GM19452 (cell line): ENCODE data around the gene ORMDL1.
"Not testable (repeated sequence)": the region's sequence is repeated elsewhere in the genome, so short reads cannot be mapped to it uniquely, and the experiment has no call there.

ENCODE experiments used
- ATAC-seq: cut with Tn5 transposase; IDR thresholded peaks from one replicate; pipeline ENCODE4 v1.9.1; 2021; ENCODE audit not compliant: unreplicated experiment

ORMDL1 gene

DNA sequence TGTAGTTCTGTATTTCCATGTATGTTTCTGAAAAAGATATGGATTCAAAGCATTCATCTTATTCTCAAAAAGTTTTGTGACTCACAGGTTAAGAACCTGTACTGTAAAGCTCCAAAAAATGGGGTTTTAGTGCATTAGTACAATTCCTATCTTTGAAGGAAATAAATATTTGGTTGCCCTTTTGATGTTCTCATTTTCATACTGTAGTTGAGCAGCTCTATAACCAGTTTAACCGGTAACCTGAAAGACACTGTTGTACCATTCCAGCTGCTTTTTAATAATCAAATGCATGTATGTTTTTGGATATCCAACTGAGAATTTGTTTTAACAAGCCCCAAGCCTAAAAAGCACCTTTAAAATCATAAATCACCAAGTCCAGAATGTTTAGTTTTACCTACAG, 11.9 kb downstream of the ORMDL1 start:
- no peak for ATAC-seq

DNA sequence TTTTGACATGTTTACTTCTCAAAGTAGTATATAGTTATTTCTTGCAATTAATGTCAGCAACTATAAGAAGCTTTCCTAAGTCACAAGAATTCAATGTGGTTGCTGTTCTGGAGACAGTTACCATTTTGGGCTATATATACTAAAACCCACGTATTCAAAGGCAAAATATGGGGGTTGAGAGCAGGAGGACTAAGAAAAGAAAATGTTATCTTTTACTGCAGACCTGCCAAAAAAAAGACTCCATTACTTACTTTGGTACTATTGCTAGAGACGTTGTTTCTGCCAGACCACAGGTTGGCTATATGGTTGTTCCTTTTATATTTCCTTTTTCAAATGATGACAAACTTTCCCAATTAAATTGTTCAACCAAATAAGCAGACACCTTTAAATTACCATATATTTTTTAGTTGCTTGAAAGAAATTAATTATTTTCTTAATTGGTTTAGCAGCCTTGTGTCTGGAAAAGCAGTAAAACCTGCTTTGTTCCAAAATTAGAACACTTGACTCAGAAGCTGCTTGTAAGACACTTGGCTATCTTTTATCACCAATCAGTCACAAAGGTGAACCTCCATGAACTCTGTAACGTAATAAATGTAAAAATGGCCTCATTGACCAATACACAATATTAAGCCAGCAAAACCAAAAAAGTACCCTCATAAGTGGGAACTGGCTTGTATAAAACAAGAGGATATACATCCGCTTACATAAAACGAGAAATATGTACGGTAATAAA, 13.4 kb downstream of the ORMDL1 start:
- no peak for ATAC-seq

DNA sequence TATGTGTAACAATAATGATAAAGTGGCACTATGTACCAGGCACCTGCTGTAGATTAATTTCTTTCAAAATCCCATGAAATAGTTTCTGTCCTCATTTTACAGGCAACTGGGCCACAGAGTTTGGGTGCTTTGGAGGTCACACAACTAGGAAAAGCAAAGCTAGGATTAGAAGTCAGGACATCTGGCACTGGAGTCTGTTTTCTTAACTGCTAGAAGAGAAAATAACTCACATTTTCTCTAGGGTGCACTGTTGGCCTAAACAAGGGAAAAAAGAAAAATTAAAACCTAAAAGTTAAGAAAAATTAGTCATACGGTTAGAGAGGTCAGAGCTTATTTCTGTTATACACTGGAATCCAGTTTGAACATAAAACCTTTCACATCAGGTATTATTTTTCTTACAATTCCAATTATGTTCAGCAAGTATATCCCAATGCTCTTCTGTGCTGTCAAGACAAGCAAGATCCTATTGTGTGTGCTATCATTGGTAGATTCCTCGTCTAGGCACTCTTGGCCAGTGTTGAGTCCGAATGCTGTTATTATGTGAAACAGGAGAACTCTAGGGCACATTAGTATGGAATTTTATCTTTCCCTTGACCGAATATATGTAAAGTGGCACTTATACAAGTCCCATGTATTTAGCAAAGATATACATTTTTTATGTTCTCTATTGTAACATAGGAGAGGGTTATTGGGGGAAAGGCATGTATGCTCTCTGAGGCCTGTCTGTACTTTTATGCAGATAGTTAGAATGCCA, 20.1 kb downstream of the ORMDL1 start:
- no peak for ATAC-seq

DNA sequence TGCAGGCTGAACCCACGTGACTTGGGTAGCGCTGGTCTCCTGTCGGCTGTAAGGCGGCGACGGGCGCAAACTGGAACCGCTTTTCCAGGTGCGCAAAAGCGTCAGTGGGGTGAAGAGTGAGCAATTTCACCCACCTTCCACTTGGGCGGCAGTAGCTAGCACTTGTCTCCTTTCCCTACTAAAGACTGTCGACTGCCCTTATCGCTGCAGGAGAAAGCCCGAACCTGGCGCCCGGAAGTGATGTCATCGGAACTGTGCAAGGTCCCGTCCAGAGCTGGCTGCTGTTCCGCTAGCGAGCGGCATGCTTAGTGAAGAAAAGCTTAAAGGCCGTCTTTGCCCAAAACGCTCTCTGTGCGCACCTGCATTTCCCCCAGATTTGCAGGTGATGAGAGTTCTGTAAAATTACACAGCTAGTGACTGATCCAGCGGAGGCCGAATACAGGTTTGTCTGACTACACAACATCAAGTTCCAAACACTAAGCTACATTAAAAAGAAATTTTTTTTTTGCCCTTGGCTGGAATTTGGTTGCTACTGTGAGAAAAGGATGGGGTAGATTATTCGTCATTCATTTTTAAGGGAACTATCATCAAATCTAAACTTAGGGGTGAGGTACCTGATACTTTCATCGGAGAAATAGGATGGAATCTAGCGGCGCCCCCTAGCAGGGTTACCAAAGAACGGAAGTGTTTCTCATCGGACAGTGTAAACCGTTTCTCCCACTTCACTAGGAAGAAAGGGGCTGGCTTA, 21.4 kb downstream of the ORMDL1 start, which contains the start of gene OSGEPL1:
OSGEPL1 (minus strand) TSS at position 242 of the 748 bp plus-strand sequence. CDS start 1,152 bp downstream, outside the sequence.
- peak; percentile 97 for ATAC-seq

DNA sequence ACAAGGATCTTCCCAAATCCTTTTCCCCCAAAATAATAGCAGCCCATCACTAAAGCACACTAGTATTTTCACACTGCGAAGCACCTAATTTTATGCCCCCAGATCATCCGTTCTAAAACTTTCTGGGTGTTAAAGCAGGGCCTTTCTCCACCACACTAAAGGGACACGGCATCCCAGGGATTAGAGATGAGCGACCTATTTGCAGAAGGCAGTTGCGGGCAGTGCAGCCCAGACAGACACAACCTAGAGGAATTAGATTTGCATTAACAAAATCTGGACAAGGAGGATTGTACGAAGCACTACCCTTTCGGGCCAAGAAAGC, 21.9 kb downstream of the ORMDL1 start:
- ATAC-seq, result no peak

DNA sequence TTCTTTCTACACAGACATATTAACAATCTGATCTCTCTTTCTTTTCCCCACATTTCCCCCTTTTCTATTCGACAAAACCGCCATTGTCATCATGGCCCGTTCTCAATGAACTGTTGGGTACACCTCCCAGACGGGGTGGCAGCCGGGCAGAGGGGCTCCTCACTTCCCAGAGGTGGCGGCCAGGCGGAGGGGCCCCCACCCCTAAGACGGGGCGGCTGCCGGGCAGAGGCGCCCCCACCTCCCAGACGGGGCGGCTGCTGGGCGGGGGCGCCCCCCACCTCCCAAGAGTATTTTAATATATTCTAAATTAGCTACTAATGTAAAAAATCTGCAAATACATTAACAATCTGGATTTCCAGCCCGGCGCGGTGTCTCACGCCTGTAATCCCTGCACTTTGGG, 24.0 kb downstream of the ORMDL1 start:
- not testable (repeated sequence) for ATAC-seq

DNA sequence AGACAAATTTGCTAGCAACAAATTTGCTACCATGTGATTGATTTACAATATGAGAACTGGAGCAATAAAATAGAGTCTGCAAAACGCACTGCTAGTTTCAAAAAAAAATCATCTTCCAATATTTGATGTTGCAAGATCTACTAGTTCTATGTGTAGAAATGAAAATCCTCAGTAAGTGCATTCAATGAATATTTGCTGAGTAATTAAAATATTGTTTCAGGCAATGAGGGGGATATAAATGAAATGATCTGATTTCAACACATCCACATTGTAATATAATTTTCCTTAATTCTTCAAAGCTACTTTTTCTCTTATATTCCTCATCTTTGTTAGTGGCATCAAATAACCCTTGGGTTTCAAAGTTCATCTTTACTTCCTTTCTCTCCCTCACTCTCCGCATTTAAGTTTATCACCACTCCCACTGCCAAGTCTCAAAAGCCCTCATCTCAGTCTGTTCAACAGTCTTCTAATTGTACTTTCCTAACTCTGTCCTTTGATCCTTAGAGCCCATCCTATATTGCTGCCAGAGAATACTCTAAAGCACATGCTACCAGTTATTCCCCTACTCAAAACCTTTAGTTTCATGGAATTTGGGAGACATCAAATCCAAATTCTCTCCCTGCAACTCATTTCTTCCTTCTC, 27.7 kb downstream of the ORMDL1 start:
- no peak for ATAC-seq

DNA sequence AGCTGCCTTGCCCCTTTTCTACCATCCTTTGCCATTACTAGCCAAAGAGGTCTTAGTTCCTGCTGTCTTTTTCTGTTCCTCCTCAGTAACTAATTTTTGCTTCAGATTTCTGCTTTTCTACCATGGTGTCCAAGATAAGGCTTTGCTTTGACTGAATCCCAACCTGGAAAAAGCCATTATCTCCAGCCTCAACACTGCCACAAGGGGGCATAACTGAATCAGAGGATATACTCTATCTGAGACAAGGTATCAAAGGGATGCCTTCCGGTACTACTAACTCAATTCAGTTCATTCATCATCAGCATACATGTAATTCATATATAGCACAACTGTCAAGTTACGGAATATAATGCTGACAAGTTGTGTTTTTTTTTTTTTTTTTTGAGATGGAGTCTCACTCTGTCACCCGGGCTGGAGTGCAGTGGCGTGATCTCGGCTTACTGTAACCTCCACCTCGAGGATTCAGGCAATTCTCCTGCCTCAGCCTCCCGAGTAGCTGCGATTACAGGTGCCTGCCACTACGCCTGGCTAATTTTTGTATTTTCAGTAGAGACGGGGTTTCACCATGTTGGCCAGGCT, 33.0 kb downstream of the ORMDL1 start:
- ATAC-seq, result no peak

DNA sequence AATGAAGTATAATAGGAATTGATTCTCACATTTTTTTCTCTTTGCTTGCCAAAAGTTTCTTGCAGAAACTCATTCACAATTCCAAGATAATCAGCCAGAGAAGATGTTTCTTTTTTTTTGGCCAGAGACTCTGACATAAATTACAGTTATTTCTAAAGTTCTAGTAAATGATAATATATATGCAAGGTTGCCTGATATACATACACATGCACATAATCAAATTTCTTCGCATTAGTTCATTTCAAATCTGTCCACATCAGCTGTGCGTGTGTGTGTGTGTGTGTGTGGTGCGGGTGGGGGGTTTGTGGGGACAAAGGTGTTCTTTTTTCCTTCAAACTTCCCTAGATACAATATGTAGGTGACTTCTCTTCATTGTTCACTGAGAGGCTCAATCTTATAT, 54.7 kb downstream of the ORMDL1 start:
- no peak for ATAC-seq

DNA sequence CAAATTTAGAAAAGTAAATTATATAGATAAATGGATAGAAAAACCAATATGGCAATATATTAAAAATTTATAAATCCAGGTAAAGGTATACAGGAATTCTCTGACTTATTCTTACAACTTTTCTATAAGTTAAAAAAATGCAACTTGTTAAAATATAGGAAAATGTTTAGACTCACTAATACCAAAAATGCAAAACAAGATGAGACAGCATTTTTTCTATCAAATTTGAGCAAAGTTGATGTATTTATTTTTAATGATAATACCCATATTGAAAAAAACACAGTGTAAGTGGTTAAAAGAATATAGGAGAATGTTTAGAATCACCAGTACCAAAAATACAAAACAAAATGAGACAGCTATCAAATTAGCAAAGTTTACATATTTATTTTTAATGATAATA, 57.3 kb downstream of the ORMDL1 start:
- no peak for ATAC-seq

DNA sequence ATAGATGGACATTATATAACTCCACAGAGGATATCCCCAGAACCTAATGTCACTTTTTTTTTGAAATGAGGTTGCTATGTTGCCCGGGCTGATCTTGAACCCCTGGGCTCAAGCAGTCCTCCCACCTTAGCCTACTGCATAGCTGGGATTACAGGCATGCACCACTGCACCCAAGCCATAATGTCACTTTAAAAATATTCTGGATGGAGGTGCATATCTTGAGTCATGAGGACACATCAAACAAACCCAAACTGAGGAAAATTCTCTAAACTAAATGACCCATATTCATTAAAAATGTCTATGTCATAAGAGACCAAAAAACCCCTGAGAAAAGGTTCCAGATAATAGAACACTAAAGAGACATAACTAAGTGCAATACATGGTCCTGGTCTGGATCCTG, 57.9 kb downstream of the ORMDL1 start:
- ATAC-seq, result no peak

DNA sequence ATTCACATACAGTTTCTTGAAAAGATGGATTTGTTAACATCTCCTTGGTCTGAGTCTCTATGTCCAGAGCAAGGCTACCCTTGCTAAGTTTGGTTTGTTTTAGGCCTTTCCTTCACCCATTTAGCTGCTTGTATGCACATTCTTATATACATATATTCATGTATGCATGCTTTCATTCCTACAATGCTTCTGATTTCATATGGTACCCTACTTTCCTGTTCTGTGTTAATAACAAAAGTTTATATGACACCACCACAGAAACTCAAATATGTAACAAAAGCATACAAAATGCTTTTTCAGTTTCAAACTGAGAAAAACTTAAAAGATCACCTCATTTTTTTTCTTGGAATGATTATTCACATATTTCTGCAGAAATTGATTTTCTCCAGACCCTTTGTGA, 60.9 kb downstream of the ORMDL1 start:
- ATAC-seq, result no peak
